Kidney epithelial cell (primary cell): ENCODE data around the gene TMEM38B. TPM values are rescaled to one million over a fixed set of nuclear protein-coding genes. Genes with fewer than 3 reads are reported as not detected.
"Not testable (repeated sequence)": the region's sequence is repeated elsewhere in the genome, so short reads cannot be mapped to it uniquely, and the experiment has no call there.

Experiments used
- DNase-seq: peaks from one replicate; pipeline ENCODE4 v3.0.0-alpha.2; 2010; ENCODE audit warnings: low read depth
- H3K27me3 ChIP-seq: 2 replicates; pipeline ENCODE4 v1.6.0; 2011; ENCODE audit warnings: low read length; ENCODE audit not compliant: control insufficient read depth, insufficient read depth
- H3K36me3 ChIP-seq: 2 replicates; pipeline ENCODE4 v1.5.1; 2011; ENCODE audit warnings: low read length; ENCODE audit not compliant: control insufficient read depth, insufficient read depth
- H3K4me3 ChIP-seq: 2 replicates; pipeline ENCODE4 v1.5.1; 2011; ENCODE audit warnings: low read depth, mild to moderate bottlenecking, control low read depth, low read length
- total RNA-seq: library from RNA; depleted of rRNA; stranded (reverse); fragments of >200 nt; gene quantifications from 2 replicates; pipeline ENCODE4 v1.2.3, GENCODE V29; 2015
- TF ChIP-seq, protein P1 (sequence below): IDR thresholded peaks from 2 replicates; pipeline ENCODE4 v1.5.1; 2011; ENCODE audit warnings: mild to moderate bottlenecking, moderate library complexity, low read length, control low read depth, inconsistent platforms; ENCODE audit not compliant: insufficient read depth, poor library complexity, severe bottlenecking

The TMEM38B gene
- total RNA-seq, 1 donor from 2014 or later: 12.0 TPM

- Histone ChIP-seq H3K4me3 (no peak overlapping the region), H3K27me3 (no peaks in the 10 kb centered on the region), H3K36me3 (no peaks in the 10 kb centered on the region)
- TF ChIP-seq, protein P1, sequence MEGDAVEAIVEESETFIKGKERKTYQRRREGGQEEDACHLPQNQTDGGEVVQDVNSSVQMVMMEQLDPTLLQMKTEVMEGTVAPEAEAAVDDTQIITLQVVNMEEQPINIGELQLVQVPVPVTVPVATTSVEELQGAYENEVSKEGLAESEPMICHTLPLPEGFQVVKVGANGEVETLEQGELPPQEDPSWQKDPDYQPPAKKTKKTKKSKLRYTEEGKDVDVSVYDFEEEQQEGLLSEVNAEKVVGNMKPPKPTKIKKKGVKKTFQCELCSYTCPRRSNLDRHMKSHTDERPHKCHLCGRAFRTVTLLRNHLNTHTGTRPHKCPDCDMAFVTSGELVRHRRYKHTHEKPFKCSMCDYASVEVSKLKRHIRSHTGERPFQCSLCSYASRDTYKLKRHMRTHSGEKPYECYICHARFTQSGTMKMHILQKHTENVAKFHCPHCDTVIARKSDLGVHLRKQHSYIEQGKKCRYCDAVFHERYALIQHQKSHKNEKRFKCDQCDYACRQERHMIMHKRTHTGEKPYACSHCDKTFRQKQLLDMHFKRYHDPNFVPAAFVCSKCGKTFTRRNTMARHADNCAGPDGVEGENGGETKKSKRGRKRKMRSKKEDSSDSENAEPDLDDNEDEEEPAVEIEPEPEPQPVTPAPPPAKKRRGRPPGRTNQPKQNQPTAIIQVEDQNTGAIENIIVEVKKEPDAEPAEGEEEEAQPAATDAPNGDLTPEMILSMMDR: no peak
- no peak for DNase-seq
Measured at GRCh38 chr9:105713260-105714019, 19.1 kb downstream of the TMEM38B start.

- H3K36me3 ChIP-seq: no peaks in the 10 kb centered on the region
- TF ChIP-seq, protein P1: no peak
Measured at GRCh38 chr9:105714020-105714331, 19.6 kb downstream of the TMEM38B start.

DNA sequence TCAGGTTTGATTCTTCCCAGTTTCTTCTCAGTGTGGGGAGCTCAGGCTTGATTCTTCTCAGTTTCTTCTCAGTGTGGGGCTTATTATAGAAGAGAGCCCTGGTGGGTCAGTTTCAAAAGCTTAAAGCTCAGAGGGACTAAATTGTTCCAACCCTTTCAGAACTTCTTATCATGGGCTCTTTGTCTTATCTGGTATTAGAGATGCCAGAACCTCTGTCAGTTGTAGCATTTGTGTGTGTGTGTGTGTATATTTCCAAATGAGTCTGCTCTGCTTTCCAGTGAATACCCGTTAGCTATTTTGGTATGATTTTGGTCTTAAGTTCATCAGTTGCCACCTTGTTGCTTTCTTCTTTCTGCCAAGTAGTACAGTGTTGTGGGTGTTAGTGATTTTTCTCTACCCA lies 21.8 kb downstream of the TMEM38B start:
- H3K27me3 ChIP-seq: no peaks in the 10 kb centered on the region
- no peak overlapping the region for H3K4me3 ChIP-seq
- no peak for DNase-seq
- TF ChIP-seq, protein P1: no peak
- no peaks in the 10 kb centered on the region for H3K36me3 ChIP-seq

More at GRCh38 chr9:105714020-105714331, 19.6 kb downstream of the TMEM38B start:
- no peak for DNase-seq
- no peak overlapping the region for H3K4me3 ChIP-seq
- no peaks in the 10 kb centered on the region for H3K27me3 ChIP-seq

GRCh38 chr9:105722099-105722498 lies 27.8 kb downstream of the TMEM38B start:
- TF ChIP-seq, protein P1: no peak

DNA sequence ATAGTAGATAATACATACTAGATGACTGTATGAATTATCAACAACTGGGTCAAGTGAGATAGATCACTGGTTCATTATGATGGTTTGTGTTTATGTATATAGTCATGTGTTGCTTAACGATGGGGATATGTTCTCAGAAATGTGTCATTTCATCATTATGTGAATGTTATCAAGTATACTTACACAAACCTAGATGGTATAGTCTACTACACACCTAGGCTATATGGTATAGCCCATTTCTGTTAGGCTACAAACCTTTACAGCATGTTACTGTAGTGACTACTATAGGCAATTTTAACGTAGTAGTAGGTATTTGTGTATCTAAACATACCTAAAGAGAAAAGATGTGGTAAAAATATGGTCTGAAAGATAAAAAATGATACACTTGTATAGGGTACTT lies 31.0 kb downstream of the TMEM38B start:
- DNase-seq: no peak
- H3K36me3 ChIP-seq: no peaks in the 10 kb centered on the region
- no peak overlapping the region for H3K4me3 ChIP-seq
- TF ChIP-seq, protein P1: no peak
- no peaks in the 10 kb centered on the region for H3K27me3 ChIP-seq

More at GRCh38 chr9:105722099-105722498, 27.8 kb downstream of the TMEM38B start:
- DNase-seq: no peak
- H3K27me3 ChIP-seq: no peaks in the 10 kb centered on the region
- no peaks in the 10 kb centered on the region for H3K36me3 ChIP-seq
- no peak overlapping the region for H3K4me3 ChIP-seq

GRCh38 chr9:105728230-105728629 lies 33.9 kb downstream of the TMEM38B start:
- H3K36me3 ChIP-seq, H3K4me3 ChIP-seq, H3K27me3 ChIP-seq, DNase-seq: not testable (repeated sequence)

- H3K4me3 ChIP-seq, H3K36me3 ChIP-seq, H3K27me3 ChIP-seq, DNase-seq: not testable (repeated sequence)
Measured at GRCh38 chr9:105731420-105731819, 37.1 kb downstream of the TMEM38B start.
